SH-SY5Y (cell line): ENCODE results near the gene E2F4.

Experiments
- GATA2 ChIP-seq: IDR thresholded peaks from 2 replicates; pipeline ENCODE4 v1.6.1; 2011; ENCODE audit warnings: mild to moderate bottlenecking, low read depth, low read length
- GATA3 ChIP-seq: IDR thresholded peaks from 2 replicates; pipeline ENCODE4 v1.6.1; 2011; ENCODE audit warnings: low read depth, mild to moderate bottlenecking, low read length, moderate library complexity

- no peak for TF ChIP-seq GATA3
- no peak for TF ChIP-seq GATA2
Measured at GRCh38 chr16:67181346-67181745, 10.6 kb upstream of the E2F4 start.
